GM18909 (cell line): ENCODE measurements around the gene KIF6.
A peak's percentile ranks its signal among the peaks of the same experiment; 100 is the strongest.

ENCODE experiments used
- ATAC-seq: cut with Tn5 transposase; IDR thresholded peaks from one replicate; pipeline ENCODE4 v1.9.1; 2021; ENCODE audit warnings: mild to moderate bottlenecking; ENCODE audit not compliant: unreplicated experiment, poor library complexity

Gene KIF6

DNA sequence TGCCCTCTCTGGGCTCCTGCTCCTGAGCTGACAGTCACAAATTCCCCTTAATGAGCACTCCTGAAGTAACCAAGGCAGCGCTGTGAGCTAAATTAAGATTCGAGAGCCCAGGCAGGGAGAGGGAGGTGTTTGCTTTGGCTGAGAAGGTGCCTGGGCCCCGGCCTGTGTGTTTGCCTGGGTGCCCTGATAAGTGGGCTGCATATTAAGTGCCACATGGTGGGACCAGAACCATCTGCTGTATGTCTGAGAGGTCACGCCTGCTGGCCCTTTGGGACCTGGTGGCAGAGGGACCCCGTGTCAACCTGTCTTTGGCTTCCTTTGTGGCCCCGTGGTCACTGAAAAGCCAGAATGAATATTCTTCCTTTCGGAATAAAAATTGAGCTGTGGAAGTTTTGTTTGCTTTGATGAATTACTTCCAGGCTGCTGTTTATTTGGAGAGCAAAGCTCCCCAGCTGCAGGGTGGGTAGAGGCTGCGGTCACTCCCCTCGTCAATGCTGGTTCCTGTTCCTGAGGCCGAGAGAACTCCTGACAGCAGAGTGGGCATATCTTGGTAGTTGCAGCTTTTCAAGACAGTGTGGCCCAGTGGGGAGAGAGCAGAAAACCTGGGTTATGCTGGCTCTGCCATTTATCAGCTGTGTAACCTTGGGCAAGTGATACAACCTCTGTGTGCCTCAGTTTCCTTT lies 385.2 kb downstream of the KIF6 start:
- no peak for ATAC-seq

DNA sequence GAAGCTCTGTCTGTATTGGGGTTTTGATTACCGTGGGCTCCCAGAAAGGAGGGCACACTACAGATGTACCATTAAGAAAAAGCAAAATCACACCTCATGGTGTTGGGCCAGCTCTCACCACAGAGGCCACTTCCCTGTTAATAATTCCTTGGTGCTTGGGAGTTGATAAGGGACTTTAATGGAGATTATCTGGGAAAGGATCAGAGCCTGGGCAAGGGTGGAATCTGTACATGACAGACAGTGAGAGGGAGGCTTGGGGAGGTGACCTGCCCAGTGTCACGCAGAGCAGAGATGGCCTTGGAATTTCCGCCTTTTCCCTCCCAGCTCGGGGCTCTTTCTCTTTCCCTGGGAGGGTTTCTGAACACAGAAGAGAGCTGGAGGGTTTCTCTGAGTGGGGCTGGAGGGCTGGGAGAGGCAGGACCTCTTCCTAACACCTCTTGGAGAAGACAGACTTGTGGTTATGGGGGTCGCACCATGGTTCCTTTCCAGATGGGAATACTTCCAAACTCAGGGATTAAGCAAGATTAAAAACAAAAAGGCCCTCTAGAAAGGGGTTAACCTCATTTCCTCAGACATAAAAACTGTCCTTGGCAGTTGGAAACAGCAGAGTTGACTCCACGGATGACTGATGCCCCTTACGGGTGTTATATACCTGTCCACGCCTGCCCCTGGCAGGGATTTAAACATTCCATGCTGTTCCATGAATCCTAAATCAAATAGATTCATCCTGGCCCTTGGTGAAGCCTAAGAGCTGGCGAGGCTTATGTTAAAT lies 385.9 kb downstream of the KIF6 start:
- ATAC-seq, result no peak

DNA sequence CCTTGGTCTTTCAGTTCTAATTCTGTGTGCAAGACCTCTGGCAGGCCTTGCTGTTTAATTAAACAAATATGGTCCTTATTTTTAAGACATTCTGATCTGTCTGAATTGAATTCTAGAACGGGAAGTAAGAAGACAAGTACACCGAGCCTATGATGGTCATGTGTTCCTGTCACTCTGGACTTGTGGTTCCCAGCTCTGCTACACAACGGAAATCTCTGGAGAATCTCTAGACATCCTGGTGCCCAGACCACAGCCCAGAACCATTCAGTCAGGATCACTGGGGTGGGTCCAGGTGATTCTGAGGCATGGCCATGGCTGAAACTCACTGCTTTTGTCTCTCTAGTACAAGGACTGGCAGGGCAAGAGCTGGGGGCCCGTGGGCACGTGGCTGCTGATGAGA lies 386.8 kb downstream of the KIF6 start:
- no peak for ATAC-seq

DNA sequence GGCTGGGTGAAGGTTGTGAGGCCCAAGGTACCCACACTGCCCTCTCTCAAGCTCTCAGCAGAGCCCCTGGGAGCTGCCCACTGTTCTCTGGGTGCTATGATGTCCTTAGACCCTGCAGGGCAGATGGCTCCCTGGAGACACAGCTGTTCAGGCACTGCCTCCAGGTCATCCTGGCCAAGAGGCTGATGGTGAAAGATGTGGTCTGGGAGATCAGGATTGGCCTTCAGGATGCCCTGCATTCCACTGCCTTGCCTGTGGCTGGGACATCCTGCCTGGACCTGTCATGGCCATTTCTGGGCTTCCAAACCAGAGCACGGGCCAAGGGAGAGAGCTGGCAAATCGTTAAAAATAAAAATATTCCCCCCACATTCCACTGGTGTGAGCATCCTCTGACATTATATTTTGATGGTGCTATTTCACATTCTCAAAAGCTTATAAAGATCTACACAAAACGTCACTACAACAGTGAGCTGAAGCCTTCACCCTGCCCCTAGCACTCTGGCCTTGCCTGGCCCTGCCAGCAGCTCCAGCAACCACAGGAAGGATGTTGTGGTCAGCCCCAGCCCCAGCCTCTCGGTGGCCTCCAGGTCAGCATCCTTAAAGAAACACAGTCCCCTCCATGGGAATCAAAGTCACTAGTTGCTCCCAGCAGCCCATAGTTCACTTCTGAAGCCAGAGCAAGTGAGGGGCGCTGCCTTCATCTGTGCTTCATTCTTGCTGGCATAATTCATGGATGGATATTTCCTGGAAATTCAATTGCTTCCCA lies 389.2 kb downstream of the KIF6 start:
- ATAC-seq, result peak; percentile 56

DNA sequence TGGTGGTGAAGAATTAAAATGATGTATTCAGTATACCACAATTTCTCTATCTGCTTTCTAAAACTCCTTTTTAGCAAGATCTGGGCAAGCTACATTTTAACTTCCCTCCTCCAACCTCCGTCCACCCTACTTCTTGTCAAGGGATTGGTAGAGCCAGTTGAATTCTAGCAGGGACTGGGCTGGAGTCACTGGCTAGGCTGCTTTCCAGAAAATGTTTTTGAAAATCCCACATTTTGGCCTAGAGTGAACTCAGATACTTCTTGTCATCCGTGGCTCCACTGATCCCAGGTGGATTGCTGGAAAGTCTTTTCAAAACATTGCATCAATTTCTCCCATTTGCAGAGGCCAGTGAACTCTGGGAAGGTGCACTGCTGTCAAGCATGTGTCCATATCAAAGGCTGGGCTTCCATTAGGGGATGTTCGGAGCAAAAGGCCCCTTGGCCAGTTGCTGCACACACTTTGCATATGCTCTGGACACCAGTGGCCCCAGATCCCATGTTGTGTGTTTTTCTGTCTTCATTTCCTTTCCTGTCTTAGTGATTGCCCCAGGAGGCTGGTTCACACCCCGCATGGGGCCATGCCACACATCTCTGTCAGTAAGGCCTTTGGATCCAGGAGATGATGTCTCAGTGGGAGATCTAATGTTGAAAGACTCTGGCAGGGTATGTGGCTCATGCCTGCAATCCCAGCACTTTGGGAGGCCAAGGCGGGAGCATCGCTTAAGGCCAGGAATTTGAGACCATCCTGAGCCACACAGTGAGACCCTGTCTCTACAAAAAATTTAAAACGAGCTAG lies 391.4 kb downstream of the KIF6 start:
- no peak for ATAC-seq

DNA sequence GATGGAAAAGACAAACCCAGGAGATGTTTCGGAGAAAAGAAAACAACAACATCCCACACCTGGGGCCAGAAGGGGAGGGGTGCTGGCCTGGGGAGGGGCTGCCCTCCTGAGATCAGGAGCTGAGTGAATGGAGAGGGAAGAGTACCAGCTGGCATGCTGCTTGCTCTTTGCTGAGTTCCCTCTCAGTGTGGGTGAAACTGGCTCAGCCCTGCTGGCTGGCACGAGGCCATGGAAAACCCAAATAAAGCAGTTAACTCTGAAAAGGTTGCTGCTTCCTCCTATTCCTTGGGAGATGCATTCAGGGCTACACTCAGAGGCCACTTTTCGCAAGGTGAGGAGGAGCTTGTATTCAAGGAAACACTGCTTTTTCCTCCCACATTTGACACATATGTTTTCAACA lies 394.7 kb downstream of the KIF6 start:
- no peak for ATAC-seq

DNA sequence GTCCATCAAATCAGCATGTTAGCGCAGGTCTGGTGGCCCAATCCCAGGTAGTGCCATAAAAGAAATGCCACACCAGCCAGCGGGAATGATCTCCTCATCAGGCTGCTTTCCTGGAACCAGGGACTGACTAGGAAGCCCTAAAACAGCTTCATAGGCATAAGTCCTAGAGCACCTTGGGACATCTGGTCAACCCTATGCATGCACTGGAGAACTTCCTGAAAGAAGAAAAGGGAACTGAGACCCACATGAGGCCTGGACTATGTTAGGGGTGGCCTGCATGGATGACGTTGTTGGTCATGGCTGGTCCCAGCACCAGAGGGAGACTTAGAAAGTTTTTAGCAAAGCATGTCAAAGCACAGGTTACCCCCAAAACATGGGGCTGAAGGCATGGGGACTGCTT lies 395.2 kb downstream of the KIF6 start:
- peak; percentile 88 for ATAC-seq

DNA sequence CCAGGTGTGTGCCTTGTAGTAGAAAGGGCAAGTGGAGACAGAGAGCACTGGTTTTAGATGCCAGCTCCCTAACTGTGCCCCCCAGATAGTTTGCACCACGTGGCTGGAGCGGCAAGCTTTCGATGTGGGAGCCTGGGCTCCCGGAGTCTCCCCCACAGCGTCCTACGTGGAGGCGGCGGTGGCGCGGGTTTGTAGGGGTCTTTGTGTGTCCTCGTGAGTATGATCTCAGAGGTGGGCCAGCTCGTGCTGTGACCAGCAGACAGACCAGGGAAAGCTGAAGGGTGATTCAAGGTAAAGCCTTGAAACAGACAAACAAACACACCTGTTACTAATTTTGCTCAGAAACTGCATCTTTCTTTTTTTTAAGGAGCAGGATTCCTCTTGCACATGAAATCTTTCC lies 397.1 kb downstream of the KIF6 start:
- ATAC-seq, result no peak

DNA sequence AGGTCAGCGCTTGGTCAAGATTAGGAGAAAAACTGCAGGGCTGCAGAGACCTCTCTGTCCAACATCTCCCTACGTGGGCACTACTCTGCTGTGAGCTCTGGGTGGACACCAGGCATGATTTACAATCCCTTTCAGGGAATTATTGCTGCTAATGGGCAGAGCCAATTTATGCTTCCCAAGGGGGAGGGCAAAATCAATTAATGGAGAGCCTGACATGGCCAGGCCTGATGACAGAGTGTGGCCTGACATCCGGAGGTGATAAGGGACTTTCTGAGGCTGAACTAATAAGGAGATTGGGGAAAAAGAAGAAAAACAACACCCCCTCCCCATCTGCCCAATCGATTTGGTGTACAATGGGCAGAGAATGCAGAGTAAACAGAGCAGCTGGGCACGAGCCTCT lies 397.7 kb downstream of the KIF6 start:
- no peak for ATAC-seq

DNA sequence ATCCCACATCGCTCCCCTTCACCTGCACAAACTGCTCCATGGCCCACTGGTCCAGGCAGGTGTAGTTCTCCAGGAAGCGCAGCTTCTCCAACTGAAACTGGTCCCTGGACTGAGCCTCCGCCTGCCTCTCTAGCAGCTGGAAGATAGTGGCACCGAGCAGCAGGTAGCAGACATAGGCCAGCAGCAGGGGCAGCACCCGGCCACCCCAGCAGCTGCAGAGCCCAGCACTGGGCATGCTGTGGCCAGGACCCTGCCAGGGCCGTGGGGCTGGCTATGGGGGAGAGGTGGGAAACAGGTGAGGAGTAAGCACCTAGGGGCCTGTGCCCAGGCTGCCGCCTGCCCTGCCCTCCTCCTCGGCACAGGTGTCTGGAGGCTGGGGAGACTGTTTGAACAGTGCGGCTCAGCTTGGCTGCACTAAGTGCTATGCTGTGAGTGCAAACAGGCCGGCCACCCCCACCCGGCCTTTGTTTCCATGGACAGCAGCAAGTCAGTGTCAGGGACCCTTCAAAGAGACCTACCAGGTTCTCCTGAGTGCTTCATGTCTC lies 402.8 kb downstream of the KIF6 start, which contains the start of gene KCNK16:
Gene KCNK16, minus strand, starts transcription at position 397 of the 545 bp plus-strand sequence. Its CDS starts 162 bp downstream, at position 235.
- ATAC-seq, result no peak

DNA sequence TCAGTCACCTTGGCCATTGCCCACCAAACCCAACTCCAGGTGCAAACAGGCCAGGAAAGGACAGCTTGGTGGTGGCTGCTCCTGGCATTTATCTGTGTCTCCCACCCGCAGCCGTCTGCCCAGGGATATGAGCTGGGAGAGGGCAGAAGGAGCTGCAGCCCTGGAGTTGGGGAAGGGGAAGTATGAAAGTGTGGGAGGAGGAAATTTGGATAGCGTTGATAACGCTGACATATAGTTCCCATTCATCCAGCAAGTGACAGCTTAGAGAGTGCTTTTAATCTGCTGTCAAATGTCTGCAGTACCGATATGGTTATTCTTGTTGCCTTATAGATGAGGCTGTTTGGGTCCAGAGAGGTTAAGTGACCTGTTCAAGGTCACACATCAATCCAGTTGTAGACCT lies 403.4 kb downstream of the KIF6 start:
- no peak for ATAC-seq

DNA sequence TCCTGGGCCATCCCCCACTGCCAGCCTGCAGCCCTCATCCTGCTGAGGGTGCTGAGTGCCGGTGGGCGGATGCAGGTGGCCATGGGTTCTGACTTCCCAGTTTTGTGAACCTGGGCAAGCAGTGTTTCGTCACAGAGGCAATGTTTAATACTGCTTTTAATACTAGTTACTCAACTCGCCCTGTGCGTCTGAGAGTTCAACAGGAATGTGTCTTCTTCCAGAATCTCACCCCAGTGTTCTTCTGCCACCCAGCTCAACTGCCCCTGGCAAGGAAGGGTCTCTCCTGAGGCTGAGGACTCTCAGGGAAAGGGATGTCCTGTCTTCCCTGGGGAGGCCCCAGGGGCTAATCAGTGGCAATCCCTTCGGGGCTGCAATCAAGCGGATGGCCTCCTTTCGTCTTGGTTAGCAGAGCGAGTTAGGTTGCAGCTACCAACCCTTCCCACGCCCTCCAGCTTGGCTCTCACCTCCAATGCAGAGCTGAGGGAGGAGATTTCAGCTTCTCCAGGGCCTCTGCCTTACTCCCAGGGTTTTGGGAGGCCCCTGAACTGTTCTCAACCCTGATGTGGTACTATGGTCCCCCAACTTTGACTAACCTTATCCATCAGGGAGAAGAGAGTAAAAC lies 404.7 kb downstream of the KIF6 start:
- no peak for ATAC-seq

DNA sequence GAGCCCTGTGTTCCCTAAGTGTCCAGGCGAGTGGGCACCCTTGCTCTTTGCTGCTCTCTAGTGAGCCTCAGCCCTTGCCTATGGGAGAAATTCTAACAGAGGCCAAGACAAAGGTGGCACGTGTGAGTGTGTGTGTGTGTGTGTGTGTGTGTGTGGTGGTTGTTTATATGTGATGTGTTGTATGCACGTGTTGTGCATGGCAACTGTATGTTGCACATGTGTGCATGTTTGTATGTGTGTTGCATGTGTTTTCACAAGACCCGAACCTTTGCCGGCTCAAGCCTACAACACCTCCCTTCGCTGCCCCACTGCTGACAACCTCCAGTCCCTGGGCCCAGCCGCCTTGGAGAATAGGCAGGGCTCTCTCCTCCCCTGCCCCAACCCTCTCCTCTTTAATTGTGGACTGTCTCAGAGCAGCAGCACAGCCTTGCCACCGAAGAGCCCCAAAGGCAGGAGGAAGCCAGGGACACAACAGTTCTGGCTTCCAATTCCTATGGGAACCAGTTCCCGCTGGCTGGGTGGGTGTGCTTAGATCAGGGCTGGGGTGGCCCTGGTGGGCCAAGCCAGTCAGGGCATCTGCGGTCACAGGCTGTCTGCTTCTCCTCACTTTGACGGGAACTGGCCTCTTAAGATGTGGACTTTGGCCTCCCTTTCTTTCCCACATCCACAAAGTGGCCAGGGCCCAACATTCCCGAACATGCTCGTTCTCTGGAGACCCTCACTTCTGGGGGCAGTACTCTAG lies 405.4 kb downstream of the KIF6 start:
- no peak for ATAC-seq

DNA sequence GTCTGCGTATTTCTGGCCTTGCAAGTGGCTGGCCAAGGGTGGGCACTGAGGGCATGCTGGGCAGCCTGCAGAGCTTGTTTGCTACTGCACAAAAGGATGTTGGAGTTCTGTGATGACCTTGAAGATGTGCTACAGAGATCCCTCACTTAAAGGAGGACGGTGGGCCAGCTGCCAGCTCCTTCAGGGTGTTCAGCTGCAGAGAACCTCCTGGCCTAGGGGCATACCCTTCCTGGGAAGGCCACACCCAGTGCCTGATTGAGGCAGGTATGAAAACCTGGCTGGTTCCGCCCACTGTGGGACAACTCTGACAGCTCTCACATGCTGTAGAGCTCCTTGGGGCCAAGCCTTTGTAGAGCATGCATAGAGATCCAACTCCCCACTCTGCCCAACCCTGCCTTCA lies 408.0 kb downstream of the KIF6 start:
- ATAC-seq, result no peak

DNA sequence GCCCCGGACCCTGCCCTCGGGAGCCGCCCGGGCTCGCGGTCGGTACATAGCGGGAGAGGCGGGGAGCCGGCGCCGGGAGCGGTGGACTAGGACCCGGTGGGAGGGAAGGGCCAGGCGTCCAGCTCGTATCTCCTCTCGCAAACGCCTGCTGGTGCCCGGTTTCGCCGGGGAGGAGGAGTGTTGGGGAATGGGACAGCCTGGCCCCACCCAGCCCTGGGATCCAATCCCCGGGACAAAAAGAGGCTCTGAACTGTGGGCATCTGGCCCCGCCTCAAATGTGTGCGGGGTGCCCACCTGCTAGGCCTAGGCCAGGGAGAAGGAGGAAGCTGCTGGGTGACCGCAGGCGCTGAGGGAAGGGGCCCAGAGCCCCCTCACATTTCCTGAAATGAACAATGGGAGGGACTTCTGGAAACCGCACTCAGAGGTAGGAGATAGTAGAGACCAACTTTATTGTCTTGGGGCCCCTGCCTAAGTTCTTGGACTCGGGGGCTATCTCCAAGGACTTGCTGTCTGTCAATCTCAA lies 410.9 kb downstream of the KIF6 start, which contains the start of gene KCNK17:
Gene KCNK17, minus strand, starts transcription at position 147 of the 523 bp plus-strand sequence. Its CDS starts 99 bp downstream, at position 48.
- no peak for ATAC-seq

DNA sequence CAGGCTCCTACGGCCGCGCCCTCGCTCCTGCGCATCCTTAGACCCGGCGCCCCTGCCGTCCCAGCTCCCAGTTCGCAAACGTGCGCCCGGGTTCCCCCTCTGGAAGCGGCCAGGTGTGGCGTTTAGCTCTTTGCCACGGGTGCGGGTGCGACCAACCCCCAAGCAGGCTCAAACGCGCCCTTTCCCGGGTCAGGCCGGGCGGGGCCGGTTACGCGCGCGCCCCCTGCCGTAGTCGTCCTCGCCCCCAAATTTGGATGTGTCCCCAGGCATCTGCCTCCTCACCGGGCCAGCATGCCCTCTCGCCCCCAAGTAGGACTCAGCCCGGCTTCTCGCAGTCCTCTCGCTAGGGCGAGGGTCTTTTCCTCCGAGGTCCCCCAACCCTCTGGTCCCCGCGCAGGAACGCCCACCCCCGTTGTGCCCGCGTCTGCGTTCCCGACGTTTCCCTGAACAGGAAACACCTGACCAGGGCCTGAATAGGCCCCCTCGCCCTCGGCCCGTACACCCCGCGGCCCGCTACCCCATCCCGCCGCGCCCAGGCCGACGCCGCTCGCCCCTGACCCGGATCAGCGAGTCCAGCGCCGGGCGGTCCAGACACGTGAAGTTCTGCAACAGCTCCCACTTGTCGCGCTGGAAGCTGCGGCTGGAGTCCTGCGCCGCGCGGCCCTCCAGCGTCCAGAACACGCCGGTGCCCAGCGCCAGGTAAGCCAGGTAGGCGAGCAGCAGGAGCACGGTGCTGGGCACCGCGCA lies 411.5 kb downstream of the KIF6 start:
- ATAC-seq, result no peak

DNA sequence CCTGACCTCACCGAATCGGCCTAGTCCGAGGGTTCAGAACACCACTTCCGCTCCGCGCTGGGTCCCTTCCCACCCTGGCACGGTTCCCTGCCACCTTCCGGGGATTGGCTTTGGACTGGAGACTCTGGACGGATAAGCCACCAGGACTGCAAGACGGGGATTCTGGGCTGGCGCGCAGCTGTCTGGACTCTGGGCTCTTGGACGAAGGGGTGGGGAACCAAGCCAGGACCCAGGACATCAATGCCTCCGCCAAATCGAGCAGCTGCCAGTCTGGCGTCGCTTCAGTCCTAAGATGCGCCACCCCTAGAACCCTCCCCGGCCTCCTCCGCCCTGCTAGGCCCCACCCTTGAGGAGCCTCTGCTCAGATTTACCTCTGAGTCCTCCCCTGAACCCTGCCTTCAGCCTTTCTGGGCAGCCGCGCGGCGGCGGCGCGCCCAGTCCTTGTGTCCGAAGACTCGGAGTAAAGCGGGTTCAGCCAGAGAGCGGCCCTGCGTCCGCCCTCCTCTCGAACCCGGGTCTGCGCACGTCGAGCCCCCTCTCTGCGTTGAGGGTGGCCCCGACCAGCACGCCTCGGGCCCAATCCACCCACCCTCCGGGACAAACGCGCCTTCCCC lies 412.2 kb downstream of the KIF6 start:
- ATAC-seq, result no peak
